Measurements from ENCODE around the gene ZNF609.

Gene ZNF609

DNA sequence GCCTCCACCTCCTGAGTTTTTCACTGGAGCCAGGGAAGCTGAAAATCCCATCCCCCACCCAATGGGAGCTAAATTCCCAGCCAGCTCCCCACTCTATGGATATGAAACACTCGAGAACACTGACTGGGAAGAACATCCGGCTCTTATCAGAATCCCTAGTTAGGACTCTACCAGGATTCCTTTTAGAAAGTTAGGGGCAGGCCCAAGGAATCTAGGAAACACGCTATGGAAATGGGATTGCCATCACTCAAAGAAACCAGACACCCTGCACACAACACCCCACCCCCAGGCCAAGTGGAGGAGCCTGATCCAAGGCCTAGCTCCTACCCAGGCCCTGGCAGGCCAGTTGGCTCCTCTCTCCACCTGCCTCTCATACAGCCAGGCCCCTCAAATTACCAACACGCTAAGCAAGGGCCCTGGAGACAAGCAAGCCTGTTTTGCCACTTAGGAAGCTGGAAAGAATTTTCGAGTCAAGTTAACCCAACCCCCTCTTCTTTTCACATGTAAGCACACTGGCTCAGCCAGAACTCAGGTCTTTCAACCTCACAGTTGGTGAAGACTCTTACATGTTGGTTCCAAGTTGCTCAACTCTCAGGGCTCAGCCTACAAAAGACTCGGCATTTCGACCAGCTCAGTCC lies 239.5 kb downstream of the ZNF609 start:
- no peak for DNase-seq (ENCODE audit: low read depth)
- H3K4me3 ChIP-seq (ENCODE audit: low read depth, low read length) = no peak overlapping the region

DNA sequence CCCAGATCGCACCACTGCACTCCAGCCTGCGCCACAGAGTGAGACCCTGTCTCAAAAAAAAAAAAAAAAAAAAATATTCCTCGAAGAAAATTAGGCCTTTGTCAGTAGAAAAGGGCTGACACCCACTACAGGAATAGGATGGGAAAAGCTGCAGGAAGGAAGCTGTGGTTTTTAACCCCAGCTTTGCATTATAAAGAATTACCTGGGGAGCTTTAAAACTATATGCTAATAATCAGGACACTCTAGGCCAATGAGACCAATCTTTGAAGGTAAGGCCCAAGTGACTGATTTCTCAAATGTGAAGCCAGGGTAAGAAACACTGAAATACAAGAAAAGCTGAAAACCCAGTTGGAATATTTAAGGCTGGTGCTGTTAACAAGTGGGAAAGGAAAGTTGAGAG lies 240.7 kb downstream of the ZNF609 start:
- peak overlapping the region; percentile 85 for H3K4me3 ChIP-seq (ENCODE audit: low read depth, low read length)
- no peak for DNase-seq (ENCODE audit: low read depth)

DNA sequence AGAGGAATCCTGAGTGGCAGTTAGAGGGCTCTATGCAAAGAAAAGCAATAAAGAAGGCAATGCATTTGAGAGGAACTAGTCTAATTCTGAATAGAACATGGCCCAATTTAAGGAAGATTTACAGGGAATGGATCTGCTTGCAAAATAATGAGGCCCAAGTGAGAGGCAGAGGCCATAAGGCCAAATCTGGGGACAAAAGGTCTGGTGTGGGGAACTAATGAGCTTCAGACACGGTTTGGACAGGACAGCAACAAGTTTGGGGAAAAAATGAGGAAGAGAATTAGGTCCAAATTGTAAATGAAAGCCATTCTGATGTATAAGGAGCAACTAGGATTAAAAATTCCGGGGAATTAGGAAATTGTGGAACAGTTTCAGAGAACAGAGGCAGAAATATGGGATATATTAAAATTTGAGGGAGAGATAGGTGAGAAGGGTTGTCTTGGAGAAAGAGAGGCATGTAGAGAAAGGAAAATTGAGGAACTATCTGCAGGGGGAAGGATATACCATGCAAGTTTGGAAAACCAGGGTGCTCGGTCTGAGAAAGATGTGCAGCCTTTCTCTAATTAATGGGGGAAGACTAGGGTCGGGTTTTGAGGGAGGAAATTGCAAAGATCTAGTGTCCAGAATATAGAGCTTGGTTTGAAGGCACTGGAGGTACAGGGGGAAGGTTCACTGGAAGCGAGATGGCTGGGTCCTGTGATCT lies 241.3 kb downstream of the ZNF609 start:
- no peak for DNase-seq (ENCODE audit: low read depth)
- H3K4me3 ChIP-seq (ENCODE audit: low read depth, low read length) = peak overlapping the region; percentile 85

DNA sequence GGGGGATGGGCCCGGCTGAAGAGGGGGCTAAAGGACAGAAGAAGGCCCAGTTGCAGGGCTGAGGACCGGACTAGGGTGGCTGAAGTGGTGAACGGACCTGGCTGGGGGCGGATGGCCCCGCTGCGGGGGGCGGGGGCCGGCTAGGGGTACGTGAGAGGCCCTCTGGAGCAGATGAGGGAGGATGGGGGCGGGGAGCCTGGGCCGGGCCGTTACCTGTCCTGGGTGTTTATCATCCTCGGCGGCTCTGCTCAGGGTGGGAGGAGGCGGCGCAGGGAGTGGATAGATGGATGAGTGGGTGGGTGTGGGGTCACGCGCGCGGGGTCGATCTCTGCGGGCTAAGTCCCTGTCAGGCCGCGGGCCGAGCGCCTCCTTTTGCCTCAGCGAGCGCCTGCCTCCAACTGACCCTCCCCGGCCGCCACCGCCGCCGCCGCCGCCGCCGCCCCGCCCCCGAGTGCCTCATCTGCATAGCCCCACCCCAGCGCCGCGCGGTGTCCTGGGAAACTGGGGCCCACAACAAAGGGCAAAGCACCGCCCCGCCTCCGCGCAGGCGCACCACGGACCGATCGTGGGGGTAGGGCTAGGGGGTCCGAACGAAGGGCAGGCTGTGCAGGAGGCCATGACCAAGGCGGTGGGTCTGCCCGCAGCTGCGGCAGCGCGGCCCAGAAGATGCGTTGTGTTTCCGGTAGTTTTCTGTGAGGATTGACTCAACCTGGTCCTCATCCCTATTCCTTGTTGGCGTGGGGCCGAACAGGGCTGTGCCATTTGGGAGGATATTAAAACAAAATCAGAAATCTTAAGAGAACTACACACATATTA lies 242.6 kb downstream of the ZNF609 start:
- peak overlapping the region; percentile 85 for H3K4me3 ChIP-seq (ENCODE audit: low read depth, low read length)
- peak; percentile 61 for DNase-seq (ENCODE audit: low read depth)

DNA sequence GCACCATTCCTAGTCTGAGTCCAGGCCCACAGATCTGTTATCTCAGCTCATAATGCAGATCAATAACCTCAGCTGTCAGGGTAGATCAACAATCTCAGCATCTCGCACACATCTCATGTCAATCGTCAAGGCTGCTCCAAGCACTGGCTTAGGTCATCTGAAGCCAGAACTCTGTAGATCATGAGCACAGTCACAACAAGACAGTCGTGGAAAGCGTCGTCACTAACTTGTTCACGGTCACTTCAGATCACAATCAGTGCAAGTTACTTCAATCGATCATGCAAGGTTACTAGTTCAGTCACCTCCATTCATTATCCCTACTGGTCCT lies 243.2 kb downstream of the ZNF609 start:
- DNase-seq (ENCODE audit: low read depth) = no peak

DNA sequence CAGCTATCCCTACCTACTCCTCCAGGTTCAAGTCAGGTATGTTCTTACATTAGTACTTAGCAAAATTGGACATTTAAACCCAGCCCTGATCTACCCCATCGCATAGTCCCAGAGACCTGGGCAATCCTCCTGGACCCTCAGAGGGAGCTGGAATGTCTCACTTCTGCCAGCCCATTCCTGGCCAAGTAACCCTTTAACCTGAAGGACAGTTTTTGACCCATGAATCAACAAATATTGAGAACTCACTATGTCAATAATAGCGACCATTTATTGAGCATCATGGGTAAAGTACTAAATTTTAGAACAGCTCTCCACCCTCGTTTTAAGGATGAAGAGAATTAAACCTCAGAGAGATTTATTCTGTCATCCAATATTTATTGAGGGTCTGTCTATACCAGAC lies 244.6 kb downstream of the ZNF609 start:
- DNase-seq (ENCODE audit: low read depth) = no peak
- no peak overlapping the region for H3K4me3 ChIP-seq (ENCODE audit: low read depth, low read length)

More for the DNA sequence above, 243.2 kb downstream of the ZNF609 start:
- H3K4me3 ChIP-seq (ENCODE audit: low read depth, low read length) = peak overlapping the region; percentile 85

DNA sequence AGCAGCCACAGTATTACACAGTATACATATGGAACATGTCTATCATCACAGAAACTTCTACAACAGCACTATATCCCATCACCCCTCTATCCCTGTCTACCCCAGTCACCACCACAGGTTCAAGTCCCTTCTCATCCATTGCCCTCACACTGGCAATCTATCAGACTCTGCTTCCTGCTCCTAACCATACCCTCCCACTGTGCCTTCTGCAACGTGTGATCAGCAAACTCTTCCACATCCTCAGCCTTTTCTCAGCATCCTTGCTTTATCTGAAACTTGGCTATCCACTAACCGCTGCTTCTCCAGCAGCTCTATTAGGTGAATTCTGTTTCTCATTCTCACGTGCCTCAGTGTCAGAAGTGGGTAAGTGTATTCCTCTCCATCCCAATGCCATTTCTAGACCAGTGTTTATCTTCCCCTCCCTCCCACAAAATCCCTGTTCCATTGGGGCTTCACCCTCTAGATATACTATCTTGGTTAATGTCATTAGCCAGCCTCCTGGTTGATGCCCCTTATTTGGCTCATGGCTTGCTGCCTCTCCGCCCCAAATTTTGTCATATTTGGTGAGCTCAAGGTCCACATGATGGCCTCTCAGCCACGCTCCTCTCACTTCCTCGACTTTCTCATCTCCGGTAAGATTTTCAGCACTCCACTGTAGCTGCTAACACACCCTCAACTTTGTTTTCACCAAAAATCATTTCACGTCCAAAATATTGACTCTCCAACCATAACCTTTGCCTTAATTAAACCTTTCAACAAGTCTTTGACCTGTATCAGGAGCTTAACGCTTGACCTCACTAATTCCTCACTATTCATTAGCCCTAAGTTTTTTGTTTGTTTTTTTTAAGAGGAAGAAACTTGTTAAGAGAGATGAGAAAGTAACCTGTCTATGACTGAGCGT lies 245.9 kb downstream of the ZNF609 start:
- H3K4me3 ChIP-seq (ENCODE audit: low read depth, low read length) = no peak overlapping the region
- no peak for DNase-seq (ENCODE audit: low read depth)

DNA sequence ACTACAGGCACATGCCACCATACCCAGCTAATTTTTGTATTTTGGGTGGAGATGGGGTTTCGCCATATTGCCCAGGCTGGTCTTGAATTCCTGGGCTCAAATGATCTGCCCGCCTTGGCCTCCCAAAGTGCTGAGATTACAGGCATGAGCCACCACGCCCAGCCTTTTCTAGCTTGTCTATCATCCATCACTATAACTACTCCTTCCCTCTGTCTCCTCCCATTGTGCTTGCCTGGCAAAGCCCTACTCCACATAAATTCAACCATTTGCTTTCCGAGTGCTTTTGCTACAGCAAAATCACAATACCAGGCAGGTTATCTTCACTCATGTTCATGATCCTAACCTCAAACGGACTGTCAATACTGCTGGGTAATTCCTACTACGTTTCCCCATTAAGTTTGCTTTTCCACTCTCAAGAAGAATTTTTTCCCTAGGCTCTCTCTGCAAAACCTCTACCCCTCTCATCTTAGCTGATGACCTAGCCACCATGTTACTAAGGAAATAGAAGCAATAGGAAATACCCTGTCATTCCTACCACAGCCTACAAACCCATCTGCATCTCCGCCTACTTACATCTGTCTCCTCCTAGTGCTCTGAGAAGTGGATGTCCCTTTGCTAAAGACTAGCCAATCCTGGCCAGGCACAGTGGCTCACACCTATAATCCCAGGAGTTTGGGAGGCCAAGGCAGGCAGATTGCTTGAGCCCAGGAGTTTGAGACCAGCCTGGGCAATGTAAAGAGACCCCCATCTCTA lies 250.5 kb downstream of the ZNF609 start:
- DNase-seq (ENCODE audit: low read depth) = no peak

DNA sequence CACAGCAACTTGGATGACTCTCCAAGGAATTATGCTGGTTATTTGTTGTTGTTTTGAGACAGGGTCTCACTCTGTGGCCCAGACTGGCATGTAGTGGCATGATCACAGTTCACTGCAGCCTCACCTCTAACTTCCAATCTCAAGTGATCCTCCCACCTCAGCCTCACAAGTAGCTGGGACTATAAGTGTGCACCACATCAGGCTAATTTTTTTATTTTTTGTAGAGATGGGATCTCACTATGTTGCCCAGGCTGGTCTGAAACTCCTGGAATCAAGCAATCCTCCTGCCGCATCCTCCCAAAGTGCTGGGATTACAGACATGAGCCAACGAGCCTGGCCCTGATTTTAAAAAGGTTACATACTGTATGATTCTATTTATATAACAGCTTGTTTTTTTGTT lies 252.0 kb downstream of the ZNF609 start:
- DNase-seq (ENCODE audit: low read depth) = no peak

More for the DNA sequence above, 250.5 kb downstream of the ZNF609 start:
- no peak overlapping the region for H3K4me3 ChIP-seq (ENCODE audit: low read depth, low read length)

DNA sequence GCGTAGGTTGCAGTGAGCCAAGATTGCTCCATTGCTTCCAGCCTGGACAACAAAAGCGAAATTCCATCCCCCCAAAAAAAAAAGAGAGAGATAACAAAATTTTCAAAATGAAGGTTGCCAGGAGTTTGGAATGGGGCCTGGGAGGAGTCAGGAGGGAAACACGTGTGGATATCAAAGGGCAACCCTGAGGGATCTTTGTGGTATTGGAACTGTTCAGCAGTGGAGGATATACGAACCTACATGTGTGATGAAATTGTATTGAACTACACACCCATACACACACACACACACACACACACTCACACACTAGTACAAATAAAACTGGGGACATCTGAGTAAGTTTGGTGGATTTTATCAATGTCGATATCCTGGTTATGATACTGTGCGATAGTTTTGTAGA lies 253.2 kb downstream of the ZNF609 start:
- no peak for DNase-seq (ENCODE audit: low read depth)
- H3K4me3 ChIP-seq (ENCODE audit: low read depth, low read length) = no peak overlapping the region

More for the DNA sequence above, 252.0 kb downstream of the ZNF609 start:
- H3K4me3 ChIP-seq (ENCODE audit: low read depth, low read length) = no peak overlapping the region

DNA sequence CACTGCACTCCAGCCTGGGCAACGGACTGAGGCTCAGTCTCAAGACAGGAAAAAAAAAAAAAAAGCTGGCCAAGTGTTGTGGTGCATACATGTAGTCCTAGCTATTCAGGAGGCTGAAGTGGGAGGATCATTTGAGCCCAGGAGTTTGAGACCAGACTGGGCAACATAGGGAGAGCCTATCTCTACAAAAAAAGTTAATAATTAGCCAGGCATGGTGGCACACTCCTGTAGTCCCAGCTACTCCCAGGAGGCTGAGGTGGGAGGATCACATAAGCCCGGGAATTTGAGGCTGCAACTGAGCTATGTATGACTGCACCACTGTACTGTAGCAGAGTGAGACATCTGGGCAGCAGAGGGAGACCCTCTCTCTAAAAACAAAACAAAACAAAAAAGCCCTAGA lies 256.1 kb downstream of the ZNF609 start:
- H3K4me3 ChIP-seq (ENCODE audit: low read depth, low read length) = no peak overlapping the region
- no peak for DNase-seq (ENCODE audit: low read depth)

DNA sequence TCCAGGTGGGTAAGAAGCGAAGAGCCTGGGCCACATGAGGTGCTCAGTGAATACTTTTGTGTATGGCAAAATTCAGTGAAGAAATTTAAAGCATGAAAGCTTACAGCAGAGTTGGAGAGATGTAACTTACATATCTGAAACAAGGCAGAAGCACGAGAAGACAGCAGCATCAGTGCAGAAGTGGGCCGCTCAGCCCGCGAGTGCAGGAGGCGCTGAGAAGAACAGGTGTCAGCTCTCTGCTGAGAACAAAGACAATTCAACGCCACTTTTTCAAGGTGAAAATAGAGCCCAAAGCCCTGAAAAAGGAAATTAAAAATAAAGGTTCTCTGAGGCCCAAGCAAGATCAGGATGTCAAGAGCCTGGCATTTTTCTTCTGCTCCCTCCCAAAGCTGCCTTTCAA lies 256.8 kb downstream of the ZNF609 start:
- no peak overlapping the region for H3K4me3 ChIP-seq (ENCODE audit: low read depth, low read length)
- no peak for DNase-seq (ENCODE audit: low read depth)

DNA sequence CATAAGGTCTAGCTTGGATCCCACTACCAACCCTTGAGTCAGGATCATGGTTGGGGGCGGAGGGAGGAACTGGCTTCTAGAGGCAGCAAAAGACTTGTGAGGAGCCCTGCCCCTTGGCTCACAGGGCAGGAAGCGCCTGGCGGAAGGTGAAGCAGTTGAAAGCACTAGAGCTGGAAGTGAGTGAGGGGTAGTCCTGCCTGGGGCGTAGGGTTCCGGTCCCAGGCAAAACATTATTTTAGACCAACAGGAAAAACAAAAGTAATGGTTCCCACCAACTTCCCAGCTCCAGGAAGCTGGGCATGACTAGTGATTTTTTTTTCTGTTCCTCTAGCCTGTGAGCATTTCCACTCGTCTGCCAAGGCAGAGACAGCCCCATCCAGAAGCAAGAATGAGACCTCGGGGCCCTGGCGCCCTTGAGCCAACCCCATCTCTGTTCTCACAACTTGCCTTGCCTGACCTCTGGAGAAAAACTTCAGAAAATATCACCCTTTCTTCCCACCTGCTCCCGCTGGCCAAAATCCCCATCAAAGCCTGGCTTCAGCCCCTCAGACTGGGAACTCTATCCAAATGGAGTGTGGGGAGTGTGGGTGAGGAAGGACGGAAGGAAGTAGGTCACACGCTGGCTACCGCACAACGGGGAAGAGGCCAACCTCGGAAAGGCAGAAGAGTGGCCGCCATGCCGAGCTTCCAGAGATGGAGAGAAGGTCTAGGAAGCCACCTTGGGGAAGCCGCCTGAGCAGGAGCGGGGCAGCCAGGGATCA lies 257.5 kb downstream of the ZNF609 start:
- H3K4me3 ChIP-seq (ENCODE audit: low read depth, low read length) = no peak overlapping the region
- no peak for DNase-seq (ENCODE audit: low read depth)

DNA sequence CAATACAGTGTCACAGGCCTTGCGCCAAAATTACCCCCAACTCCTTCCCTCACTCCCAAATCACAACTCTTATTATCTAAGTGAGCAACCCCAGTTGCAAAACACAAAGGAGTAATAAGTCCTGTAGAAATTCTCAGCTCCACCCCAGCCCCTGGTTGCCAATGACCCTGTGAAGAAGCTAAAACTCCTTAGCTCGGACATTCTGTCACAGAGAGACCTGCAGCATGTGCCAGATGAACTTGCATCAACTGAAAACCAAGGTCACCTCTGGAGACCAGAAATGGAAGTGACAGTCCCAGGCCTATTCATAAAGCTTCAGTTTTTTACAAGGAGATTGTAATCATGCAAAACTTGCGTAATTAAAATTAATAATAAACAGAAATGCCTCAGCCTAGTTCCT lies 259.8 kb downstream of the ZNF609 start:
- no peak for DNase-seq (ENCODE audit: low read depth)
- no peak overlapping the region for H3K4me3 ChIP-seq (ENCODE audit: low read depth, low read length)

DNA sequence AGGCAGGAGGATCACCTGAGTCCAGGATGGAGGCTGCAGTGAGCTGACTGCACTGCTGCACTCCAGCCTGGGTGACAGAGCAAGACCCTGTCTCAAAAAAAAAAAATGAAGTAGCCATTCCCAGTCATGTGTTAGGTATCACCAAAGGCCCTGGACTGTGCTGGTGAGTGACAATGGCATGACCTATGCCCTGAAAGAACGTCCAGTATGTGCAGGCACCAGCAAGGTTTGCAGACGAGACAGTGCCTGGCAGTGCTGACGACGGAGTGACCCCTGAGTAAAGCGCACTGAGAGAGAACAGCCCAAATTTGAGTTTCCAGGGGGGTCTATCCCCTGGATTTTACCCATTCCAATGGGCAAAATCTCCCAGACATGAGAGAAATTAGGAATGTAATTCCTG lies 269.8 kb downstream of the ZNF609 start:
- no peak overlapping the region for H3K4me3 ChIP-seq (ENCODE audit: low read depth, low read length)
- no peak for DNase-seq (ENCODE audit: low read depth)

DNA sequence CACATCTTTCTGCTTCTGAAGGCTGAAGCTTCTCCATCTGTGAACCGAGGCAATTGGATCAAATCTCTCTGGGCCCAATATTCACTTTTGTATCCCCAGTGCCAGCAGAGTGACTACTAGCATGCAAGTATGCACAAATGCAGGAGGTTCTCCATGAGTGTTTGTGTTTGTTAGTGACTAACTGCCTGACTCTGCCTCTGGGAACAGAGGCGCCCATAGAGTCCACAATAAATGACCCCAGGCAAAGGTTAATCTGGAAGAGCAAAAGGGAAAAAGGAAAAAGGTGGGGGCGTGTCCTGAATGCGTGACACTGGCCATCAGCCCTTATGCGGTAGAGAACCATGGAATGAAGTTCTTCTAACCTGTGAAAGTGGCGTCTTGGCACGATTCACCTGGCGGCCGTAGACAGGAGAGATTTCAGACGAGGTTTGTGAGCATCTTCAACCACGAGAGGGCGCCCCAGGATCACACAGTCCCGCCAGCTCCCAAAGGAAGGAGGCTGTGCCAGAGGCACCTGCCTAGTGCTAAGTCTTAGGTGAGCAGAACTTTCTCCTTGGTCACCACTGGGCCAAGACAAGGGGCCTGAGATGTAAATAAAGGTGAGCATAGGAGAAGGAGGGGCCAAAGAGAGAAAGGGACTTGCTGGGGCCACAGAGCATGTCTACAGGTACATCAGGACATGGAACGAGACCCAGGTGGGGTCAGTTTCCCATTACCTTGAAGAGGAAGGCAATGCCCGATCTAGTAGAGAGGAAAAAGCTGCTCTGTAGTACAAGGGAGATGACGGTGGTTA lies 270.8 kb downstream of the ZNF609 start:
- no peak overlapping the region for H3K4me3 ChIP-seq (ENCODE audit: low read depth, low read length)
- no peak for DNase-seq (ENCODE audit: low read depth)

DNA sequence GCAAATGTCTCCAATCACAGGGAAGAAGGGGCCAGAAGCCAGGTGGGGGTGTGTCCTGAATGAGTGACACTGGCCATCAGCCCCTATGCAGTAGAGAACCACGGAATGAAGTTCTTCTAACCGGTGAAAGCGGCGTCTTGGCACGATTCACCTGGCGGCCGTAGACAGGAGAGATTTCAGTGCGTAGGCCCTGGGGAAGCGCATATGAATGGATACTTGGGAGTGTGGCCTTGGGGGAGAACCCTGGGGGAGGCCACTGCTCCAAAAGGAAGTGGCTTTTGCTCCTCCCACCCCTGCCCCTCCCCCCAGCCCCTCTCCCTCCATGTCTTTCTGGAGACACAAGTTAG lies 271.4 kb downstream of the ZNF609 start:
- DNase-seq (ENCODE audit: low read depth) = no peak
- no peak overlapping the region for H3K4me3 ChIP-seq (ENCODE audit: low read depth, low read length)

All from skeletal muscle cell (primary cell).